SK-N-SH (cell line): ENCODE measurements around the gene TLX2. TPM values are rescaled to one million over a fixed set of nuclear protein-coding genes. Genes with fewer than 3 reads are reported as not detected.

ENCODE experiments used
- CTCF ChIA-PET: fragments of 300-600, 350-600 bp; formaldehyde crosslinking; extraction: SDS; loops from one replicate; lab custom pipeline; 2021; lab: Yijun Ruan, JAX
- POLR2A ChIA-PET: fragments of 350-600 bp; sonication (Branson Sonifier 250); formaldehyde crosslinking; extraction: SDS; loops from one replicate; lab custom pipeline; 2020; ENCODE audit warnings: antibody characterized with exemption, inconsistent platforms; lab: Yijun Ruan, JAX
- DNase-seq: peaks from one replicate; pipeline ENCODE4 v3.0.0; 2012
- H2AFZ ChIP-seq: fragments of 200-600 bp; sonication (generic); 2 replicates; pipeline ENCODE4 v1.8.1; 2016; ENCODE audit warnings: antibody characterized with exemption, mild to moderate bottlenecking, low read depth
- H3F3A ChIP-seq: fragments of 200-600 bp; sonication (generic); replicated peaks from 2 replicates; pipeline ENCODE3; 2016; ENCODE audit warnings: antibody characterized with exemption, mild to moderate bottlenecking; ENCODE audit not compliant: insufficient read depth
- H3K27ac ChIP-seq, 2 experiments: fragments of 200-500 bp in 1 of 2; fragments of 200-600 bp in 1 of 2; sonication (Bioruptor generic) in 1 of 2; sonication (generic), shearing (Covaris generic) in 1 of 2; 2 replicates each; pipeline versions ENCODE4 v1.5.1 to v1.6.1; 2014 to 2016; ENCODE audit warnings: low read depth in 2 of 2, inconsistent platforms in 1 of 2, low read length in 1 of 2, mild to moderate bottlenecking in 1 of 2, mixed read lengths in 1 of 2
- H3K27me3 ChIP-seq: fragments of 200-600 bp; sonication (generic), shearing (Covaris generic); 2 replicates; pipeline ENCODE4 v1.6.1; 2016; ENCODE audit warnings: mixed run types; ENCODE audit not compliant: insufficient read depth
- H3K36me3 ChIP-seq, 2 experiments: fragments of 200-500 bp in 1 of 2; fragments of 200-600 bp in 1 of 2; sonication (Bioruptor generic) in 1 of 2; sonication (generic) in 1 of 2; replicated peaks in 1 of 2; 2 replicates each; pipeline versions ENCODE3 to v1.5.1; 2014 to 2016; ENCODE audit warnings: low read length in 1 of 2, mild to moderate bottlenecking in 1 of 2; ENCODE audit not compliant: insufficient read depth in 2 of 2, control insufficient read depth in 1 of 2
- H3K4me1 ChIP-seq, 2 experiments: fragments of 200-500 bp in 1 of 2; fragments of 200-600 bp in 1 of 2; sonication (Bioruptor generic) in 1 of 2; sonication (generic), shearing (Covaris generic) in 1 of 2; 2 replicates each; pipeline versions ENCODE4 v1.5.1 to v1.6.1; 2014 to 2016; ENCODE audit warnings: low read depth in 1 of 2, low read length in 1 of 2, mixed run types in 1 of 2; ENCODE audit not compliant: insufficient read depth in 2 of 2, control insufficient read depth in 1 of 2
- H3K4me2 ChIP-seq: fragments of 200-600 bp; sonication (generic), shearing (Covaris generic); 2 replicates; pipeline ENCODE4 v1.6.1; 2017; ENCODE audit warnings: mixed run types
- H3K4me3 ChIP-seq, 2 experiments: fragments of 200-500 bp in 1 of 2; fragments of 200-600 bp in 1 of 2; sonication (Bioruptor generic) in 1 of 2; sonication (generic), shearing (Covaris generic) in 1 of 2; 2 replicates each; pipeline versions ENCODE4 v1.5.1 to v1.8.1; 2014 to 2016; ENCODE audit warnings: low read depth in 2 of 2, inconsistent platforms in 1 of 2, low read length in 1 of 2, mild to moderate bottlenecking in 1 of 2, mixed read lengths in 1 of 2, moderate library complexity in 1 of 2
- H3K79me2 ChIP-seq: fragments of 200-600 bp; sonication (generic); 2 replicates; pipeline ENCODE4 v1.8.1; 2017; ENCODE audit warnings: mild to moderate bottlenecking; ENCODE audit not compliant: insufficient read depth
- H3K9ac ChIP-seq: fragments of 200-600 bp; sonication (generic); 2 replicates; pipeline ENCODE4 v1.6.1; 2017; ENCODE audit warnings: mixed run types
- H3K9me2 ChIP-seq: fragments of 200-600 bp; sonication (generic); 2 replicates; pipeline ENCODE4 v1.6.1; 2017; ENCODE audit warnings: mixed run types
- H3K9me3 ChIP-seq: fragments of 200-600 bp; sonication (generic); 2 replicates; pipeline ENCODE4 v1.6.1; 2017; ENCODE audit warnings: mixed run types, mild to moderate bottlenecking, moderate library complexity
- H4K20me1 ChIP-seq: fragments of 200-600 bp; sonication (generic); 2 replicates; pipeline ENCODE4 v1.6.1; 2017; ENCODE audit warnings: mild to moderate bottlenecking, mixed run types; ENCODE audit not compliant: insufficient read depth
- CHD2 ChIP-seq: fragments of 150-350 bp; IDR thresholded peaks from 2 replicates; pipeline ENCODE4 v1.6.1; 2018; ENCODE audit warnings: low read length; ENCODE audit not compliant: partially characterized antibody
- ELF1 ChIP-seq: IDR thresholded peaks from 2 replicates; pipeline ENCODE4 v1.4.0; 2012
- EZH2phosphoT487 ChIP-seq: fragments of 200-600 bp; sonication (generic); IDR thresholded peaks from 2 replicates; pipeline ENCODE4 v1.6.1; 2017; ENCODE audit warnings: low read depth, mixed run types, mild to moderate bottlenecking, antibody characterized with exemption, moderate library complexity, borderline replicate concordance
- FOSL2 ChIP-seq: IDR thresholded peaks from 2 replicates; pipeline ENCODE4 v1.4.0; 2012; ENCODE audit warnings: low read depth, mild to moderate bottlenecking, moderate library complexity, borderline replicate concordance
- GABPA ChIP-seq: IDR thresholded peaks from 2 replicates; pipeline ENCODE4 v1.4.0; 2012; ENCODE audit warnings: low read depth, mild to moderate bottlenecking
- GATA2 ChIP-seq: sonication (generic); formaldehyde crosslinking; IDR thresholded peaks from 2 replicates; pipeline ENCODE4 v1.5.0; 2020; ENCODE audit warnings: mild to moderate bottlenecking, missing genetic modification reagents
- JUND ChIP-seq: IDR thresholded peaks from 2 replicates; pipeline ENCODE4 v1.4.0; 2012
- MEF2A ChIP-seq: IDR thresholded peaks from 2 replicates; pipeline ENCODE4 v1.4.0; 2012; ENCODE audit warnings: low read depth, borderline replicate concordance
- MXI1 ChIP-seq: IDR thresholded peaks from 2 replicates; pipeline ENCODE4 v1.6.1; 2012; ENCODE audit warnings: mild to moderate bottlenecking, low read depth, low read length, improper control_type of control experiment
- NFIC ChIP-seq: IDR thresholded peaks from 2 replicates; pipeline ENCODE4 v1.4.0; 2012; ENCODE audit warnings: borderline replicate concordance
- RAD21 ChIP-seq: IDR thresholded peaks from 2 replicates; pipeline ENCODE4 v1.6.1; 2012; ENCODE audit warnings: mild to moderate bottlenecking, low read length
- RCOR1 ChIP-seq: fragments of 150-350 bp; IDR thresholded peaks from 2 replicates; pipeline ENCODE4 v1.6.1; 2017; ENCODE audit warnings: antibody characterized with exemption, low read length
- RFX5 ChIP-seq: IDR thresholded peaks from 2 replicates; pipeline ENCODE4 v1.6.1; 2012; ENCODE audit warnings: mild to moderate bottlenecking, improper control_type of control experiment, low read length
- SIN3A ChIP-seq: IDR thresholded peaks from 2 replicates; pipeline ENCODE4 v1.6.1; 2012; ENCODE audit warnings: low read depth, mild to moderate bottlenecking, low read length, moderate library complexity, borderline replicate concordance
- TAF1 ChIP-seq: IDR thresholded peaks from 2 replicates; pipeline ENCODE4 v1.6.1; 2012; ENCODE audit warnings: low read depth, mild to moderate bottlenecking, low read length, moderate library complexity, borderline replicate concordance
- TCF12 ChIP-seq: IDR thresholded peaks from 2 replicates; pipeline ENCODE4 v1.4.0; 2012
- YY1 ChIP-seq: IDR thresholded peaks from 2 replicates; pipeline ENCODE4 v1.4.0; 2012; ENCODE audit warnings: low read depth, mild to moderate bottlenecking
- WGBS: methylation state at CpG from one replicate; pipeline ENCODE4 v1.1.6; 2017; ENCODE audit warnings: low lambda C conversion rate; 5-methylcytosine and 5-hydroxymethylcytosine counted together
- polyA plus RNA-seq, 3 experiments: library from polyadenylated mRNA; depleted of rRNA; stranded (reverse); fragments of >200 nt; gene quantifications; 2 replicates each; pipeline ENCODE4 v1.2.3, GENCODE V29; 2012
- TF ChIP-seq, protein P1 (sequence below): IDR thresholded peaks from 2 replicates; pipeline ENCODE4 v1.4.0; 2012; ENCODE audit warnings: low read depth, borderline replicate concordance
- TF ChIP-seq, protein P2 (sequence below): IDR thresholded peaks from 2 replicates; pipeline ENCODE4 v1.4.0; 2012; ENCODE audit warnings: low read depth, borderline replicate concordance
- TF ChIP-seq, protein P3 (sequence below): IDR thresholded peaks from 2 replicates; pipeline ENCODE4; 2012

The TLX2 gene
- polyA plus RNA-seq, 1 of the 3 experiments (the other 2 are of a cell fraction) = 24.5 TPM

DNA sequence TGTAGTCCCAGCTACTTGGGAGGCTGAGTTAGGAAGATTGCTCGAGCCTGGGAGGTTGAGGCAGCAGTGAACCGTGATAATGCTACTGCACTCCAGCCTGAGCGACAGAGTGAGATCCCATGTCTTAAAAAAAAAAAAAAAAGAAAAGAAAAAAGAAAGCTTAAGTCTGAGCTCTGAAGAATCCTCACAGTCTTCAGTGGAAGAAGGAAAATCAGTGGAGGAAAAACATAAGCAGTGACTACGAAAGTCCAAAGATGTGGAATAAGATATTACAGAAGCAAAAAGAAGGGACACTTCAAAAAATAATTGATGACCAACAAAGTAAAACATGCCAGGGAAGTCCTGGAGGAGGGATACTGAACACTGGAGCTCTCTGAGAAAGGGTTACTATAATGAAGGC lies 4.0 kb upstream of the TLX2 start:
- WGBS = 88% methylated on average over 4 of the region's 4 CpGs
- Histone ChIP-seq H4K20me1 (no peaks in the 10 kb centered on the region), H3K9ac (no peak overlapping the region), H3K4me2 (no peak overlapping the region), H3K27me3 (no peaks in the 10 kb centered on the region), H3K9me3 (no peaks in the 10 kb centered on the region), H3K27ac (peak overlapping the region in 1 of 2 experiments; percentile 1; a peak in 1 of 4 replicates), H3K79me2 (peaks cover 38% of the 10 kb centered on the region; the same call in 1 of the 2 replicates), H3K9me2 (no peaks in the 10 kb centered on the region), H2AFZ (no peak overlapping the region), H3F3A (peaks cover 31% of the 10 kb centered on the region), H3K4me3 (no peak overlapping the region), H3K4me1 (peaks cover 24 to 33% of the 10 kb centered on the region in 2 experiments; a peak in 3 of 4 replicates), H3K36me3 (peaks cover 7 to 11% of the 10 kb centered on the region in 2 experiments)
- CTCF ChIA-PET = interaction anchor here (0.9 to 7.5 kb wide), 4 partner anchors 16 to 78 kb away, joined by 3 to 80 read pairs (median 45); partner anchors contain the start of genes AUP1, CCDC142, DQX1 and HTRA2
- TF ChIP-seq TAF1 (no peak), YY1 (no peak), MEF2A (no peak), NFIC (no peak), RAD21 (no peak)
- POLR2A ChIA-PET = interaction anchor here (0.6 to 1.7 kb wide), 4 partner anchors 10 to 949 kb away, joined by 3 to 9 read pairs (median 5); partner anchors contain the start of gene LBX2
- DNase-seq = no peak

DNA sequence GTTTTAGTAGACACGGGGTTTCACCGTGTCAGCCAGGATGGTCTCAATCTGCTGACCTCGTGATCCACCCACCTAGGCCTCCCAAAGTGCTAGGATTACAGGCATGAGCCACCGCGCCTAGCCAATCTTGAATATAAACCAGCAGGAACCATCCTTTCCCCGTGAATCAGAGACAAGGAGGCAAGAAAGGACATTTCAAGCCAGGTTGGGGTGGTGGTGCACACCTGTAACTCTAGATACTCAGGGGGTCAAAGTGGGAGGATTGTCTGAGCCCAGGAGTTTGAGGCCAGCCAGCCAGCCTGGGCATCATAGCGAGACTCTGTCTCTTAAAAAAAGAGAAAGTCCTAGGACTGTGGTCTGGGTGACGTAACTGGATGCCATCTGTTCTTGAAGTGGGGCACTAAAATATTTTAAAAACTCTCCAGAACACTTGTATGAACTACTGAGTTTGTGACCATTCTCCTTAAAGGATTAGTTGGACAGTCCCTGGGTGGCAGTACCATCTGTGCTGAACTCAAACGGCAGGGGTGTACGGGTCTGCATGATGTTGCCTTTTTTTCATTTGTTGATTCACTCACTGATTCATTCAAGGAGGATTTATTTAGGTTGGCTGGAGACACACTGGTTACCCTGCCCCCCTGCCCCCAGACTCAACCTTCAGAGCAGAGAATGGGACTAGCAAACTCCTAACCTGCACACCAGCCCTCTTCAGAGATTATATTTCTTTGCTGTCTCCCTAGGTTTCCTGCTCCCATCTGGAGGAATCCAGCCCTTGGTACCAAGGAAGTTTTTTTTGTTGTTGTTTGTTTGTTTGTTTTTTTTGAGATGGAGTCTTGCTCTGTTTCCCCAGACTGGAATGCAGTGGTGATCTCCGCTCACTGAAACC lies 2.9 kb upstream of the TLX2 start:
- Histone ChIP-seq H3K27ac (peak overlapping the region in 1 of 2 experiments; percentile 3; a peak in 1 of 4 replicates), H3K9me2 (no peaks in the 10 kb centered on the region), H3K4me3 (no peak overlapping the region), H4K20me1 (no peaks in the 10 kb centered on the region), H3K36me3 (peaks cover 0 to 3% of the 10 kb centered on the region in 2 experiments), H3K9ac (no peak overlapping the region)
- WGBS = 67% methylated on average over 11 of the region's 11 CpGs
- no peak for TF ChIP-seq TAF1
- TF ChIP-seq, protein P1, sequence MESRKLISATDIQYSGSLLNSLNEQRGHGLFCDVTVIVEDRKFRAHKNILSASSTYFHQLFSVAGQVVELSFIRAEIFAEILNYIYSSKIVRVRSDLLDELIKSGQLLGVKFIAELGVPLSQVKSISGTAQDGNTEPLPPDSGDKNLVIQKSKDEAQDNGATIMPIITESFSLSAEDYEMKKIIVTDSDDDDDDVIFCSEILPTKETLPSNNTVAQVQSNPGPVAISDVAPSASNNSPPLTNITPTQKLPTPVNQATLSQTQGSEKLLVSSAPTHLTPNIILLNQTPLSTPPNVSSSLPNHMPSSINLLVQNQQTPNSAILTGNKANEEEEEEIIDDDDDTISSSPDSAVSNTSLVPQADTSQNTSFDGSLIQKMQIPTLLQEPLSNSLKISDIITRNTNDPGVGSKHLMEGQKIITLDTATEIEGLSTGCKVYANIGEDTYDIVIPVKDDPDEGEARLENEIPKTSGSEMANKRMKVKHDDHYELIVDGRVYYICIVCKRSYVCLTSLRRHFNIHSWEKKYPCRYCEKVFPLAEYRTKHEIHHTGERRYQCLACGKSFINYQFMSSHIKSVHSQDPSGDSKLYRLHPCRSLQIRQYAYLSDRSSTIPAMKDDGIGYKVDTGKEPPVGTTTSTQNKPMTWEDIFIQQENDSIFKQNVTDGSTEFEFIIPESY = no peak
- TF ChIP-seq YY1 = no peak
- TF ChIP-seq, protein P2, sequence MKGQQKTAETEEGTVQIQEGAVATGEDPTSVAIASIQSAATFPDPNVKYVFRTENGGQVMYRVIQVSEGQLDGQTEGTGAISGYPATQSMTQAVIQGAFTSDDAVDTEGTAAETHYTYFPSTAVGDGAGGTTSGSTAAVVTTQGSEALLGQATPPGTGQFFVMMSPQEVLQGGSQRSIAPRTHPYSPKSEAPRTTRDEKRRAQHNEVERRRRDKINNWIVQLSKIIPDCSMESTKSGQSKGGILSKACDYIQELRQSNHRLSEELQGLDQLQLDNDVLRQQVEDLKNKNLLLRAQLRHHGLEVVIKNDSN = no peak
- TF ChIP-seq SIN3A = no peak
- no peak for TF ChIP-seq GATA2 (CRISPR knock-in tag)
- TF ChIP-seq, protein P3, sequence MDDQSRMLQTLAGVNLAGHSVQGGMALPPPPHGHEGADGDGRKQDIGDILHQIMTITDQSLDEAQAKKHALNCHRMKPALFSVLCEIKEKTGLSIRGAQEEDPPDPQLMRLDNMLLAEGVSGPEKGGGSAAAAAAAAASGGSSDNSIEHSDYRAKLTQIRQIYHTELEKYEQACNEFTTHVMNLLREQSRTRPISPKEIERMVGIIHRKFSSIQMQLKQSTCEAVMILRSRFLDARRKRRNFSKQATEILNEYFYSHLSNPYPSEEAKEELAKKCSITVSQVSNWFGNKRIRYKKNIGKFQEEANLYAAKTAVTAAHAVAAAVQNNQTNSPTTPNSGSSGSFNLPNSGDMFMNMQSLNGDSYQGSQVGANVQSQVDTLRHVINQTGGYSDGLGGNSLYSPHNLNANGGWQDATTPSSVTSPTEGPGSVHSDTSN = no peak
- no peak for TF ChIP-seq ELF1
- no peak for TF ChIP-seq RCOR1
- TF ChIP-seq RFX5 = no peak
- no peak for TF ChIP-seq TCF12
- TF ChIP-seq JUND = no peak
- no peak for TF ChIP-seq EZH2phosphoT487
- no peak for TF ChIP-seq GABPA
- no peak for TF ChIP-seq MXI1
- no peak for TF ChIP-seq FOSL2
- no peak for TF ChIP-seq CHD2
- TF ChIP-seq, all 33 proteins: peak for 0
- POLR2A ChIA-PET = interaction anchor here (0.7 to 1.7 kb wide), 4 partner anchors 11 to 230 kb away, joined by 5 to 9 read pairs (median 6); partner anchors contain the start of gene LBX2
- Histone ChIP-seq H3K79me2 (peaks cover 32% of the 10 kb centered on the region; the same call in 1 of the 2 replicates), H3F3A (peaks cover 25% of the 10 kb centered on the region), H2AFZ (no peak overlapping the region), H3K27me3 (no peaks in the 10 kb centered on the region), H3K9me3 (no peaks in the 10 kb centered on the region), H3K4me2 (no peak overlapping the region), H3K4me1 (peaks cover 17 to 30% of the 10 kb centered on the region in 2 experiments; a peak in 3 of 4 replicates)
- no peak for DNase-seq
- CTCF ChIA-PET = interaction anchor here (0.9 to 5.6 kb wide), 4 partner anchors 15 to 76 kb away, joined by 3 to 80 read pairs (median 22); partner anchors contain the start of genes AUP1, CCDC142, DQX1 and HTRA2
